ENCODE measurements around the gene SMIM14. TPM values are rescaled to one million over a fixed set of nuclear protein-coding genes. Genes with fewer than 3 reads are reported as not detected.

Gene SMIM14
- total RNA-seq, 4 donors from 2014 or later: 34.3 to 69.9 (median 54.8) TPM

DNA sequence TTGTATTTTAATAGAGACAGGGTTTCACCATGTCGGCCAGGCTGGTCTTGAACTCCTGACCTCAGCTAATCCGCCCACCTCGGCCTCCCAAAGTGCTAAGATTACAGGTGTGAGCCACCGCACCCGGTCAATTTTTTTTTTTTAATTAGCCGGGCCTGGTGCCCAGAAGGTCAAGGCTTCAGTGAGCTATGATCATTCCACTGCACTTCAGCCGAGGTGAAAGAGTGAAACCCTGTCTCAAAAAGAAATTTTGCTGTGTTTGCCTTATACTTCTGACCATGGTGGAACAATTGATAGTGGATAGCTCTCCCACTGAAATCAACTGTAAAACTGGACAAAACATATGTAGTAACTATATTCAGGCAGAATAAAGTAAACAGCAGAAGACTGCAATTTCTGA, 24.0 kb upstream of the SMIM14 start:
- TF ChIP-seq, protein P1, sequence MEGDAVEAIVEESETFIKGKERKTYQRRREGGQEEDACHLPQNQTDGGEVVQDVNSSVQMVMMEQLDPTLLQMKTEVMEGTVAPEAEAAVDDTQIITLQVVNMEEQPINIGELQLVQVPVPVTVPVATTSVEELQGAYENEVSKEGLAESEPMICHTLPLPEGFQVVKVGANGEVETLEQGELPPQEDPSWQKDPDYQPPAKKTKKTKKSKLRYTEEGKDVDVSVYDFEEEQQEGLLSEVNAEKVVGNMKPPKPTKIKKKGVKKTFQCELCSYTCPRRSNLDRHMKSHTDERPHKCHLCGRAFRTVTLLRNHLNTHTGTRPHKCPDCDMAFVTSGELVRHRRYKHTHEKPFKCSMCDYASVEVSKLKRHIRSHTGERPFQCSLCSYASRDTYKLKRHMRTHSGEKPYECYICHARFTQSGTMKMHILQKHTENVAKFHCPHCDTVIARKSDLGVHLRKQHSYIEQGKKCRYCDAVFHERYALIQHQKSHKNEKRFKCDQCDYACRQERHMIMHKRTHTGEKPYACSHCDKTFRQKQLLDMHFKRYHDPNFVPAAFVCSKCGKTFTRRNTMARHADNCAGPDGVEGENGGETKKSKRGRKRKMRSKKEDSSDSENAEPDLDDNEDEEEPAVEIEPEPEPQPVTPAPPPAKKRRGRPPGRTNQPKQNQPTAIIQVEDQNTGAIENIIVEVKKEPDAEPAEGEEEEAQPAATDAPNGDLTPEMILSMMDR (IDR thresholded peaks at IDR 0.05; ENCODE audit: low read depth): no peak

DNA sequence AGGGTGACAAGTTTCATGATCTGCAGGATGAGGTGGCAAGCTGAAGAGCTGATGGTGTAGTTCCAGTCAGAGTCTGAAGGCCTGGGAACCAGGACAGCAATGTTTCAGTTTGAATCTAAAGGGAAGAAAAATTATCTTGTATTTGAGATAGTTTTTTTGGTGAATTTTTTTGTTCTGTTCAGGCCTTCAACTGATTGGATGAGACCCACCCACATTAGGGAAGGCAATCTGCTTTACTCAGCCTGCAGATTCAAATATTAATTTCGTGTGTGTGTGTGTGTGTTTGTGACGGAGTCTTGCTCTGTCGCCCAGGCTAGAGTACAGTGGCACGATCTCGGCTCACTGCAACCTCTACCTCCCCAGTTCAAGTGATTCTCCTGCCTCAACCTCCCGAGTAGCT, 22.1 kb upstream of the SMIM14 start:
- TF ChIP-seq, protein P1 (IDR thresholded peaks at IDR 0.05; ENCODE audit: low read depth): no peak

DNA sequence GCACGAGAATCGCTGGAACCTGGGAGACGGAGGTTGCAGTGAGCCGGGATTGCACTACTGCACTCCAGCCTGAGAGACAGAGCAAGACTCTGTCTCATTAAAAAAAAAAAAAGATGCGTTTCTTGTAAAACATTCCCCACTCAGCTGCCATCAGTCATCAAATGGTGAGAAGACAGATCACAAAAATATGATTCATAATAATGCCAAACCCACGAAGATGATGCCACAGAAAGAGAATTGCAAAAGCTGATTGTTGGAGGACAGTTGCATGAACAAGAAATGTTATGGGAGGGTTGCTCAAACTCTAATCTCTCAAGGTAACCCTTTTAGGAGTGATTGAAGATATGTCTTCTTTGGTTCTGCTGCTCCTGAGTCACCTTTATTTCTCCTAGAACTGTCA, 21.4 kb upstream of the SMIM14 start:
- TF ChIP-seq, protein P1 (IDR thresholded peaks at IDR 0.05; ENCODE audit: low read depth): no peak

DNA sequence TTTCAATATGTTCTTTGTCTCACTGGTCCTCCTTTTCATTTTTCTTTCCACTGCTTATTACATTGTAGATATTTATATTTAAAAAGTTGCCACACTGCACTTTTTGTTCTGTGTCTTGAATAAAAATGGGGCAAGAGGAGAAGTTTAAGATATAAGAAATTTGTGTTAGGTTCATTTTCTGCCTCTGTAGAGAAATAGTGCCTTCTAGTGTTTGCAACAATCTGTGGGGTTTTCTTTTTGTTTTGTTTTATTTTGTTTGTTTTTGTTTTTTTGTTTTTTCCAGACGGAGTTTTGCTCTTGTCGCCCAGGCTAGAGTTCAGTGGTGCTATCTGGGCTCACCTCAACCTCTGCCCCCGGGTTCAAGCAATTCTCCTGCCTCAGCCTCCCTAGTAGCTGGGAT, 20.1 kb upstream of the SMIM14 start:
- TF ChIP-seq, protein P1 (IDR thresholded peaks at IDR 0.05; ENCODE audit: low read depth): no peak

DNA sequence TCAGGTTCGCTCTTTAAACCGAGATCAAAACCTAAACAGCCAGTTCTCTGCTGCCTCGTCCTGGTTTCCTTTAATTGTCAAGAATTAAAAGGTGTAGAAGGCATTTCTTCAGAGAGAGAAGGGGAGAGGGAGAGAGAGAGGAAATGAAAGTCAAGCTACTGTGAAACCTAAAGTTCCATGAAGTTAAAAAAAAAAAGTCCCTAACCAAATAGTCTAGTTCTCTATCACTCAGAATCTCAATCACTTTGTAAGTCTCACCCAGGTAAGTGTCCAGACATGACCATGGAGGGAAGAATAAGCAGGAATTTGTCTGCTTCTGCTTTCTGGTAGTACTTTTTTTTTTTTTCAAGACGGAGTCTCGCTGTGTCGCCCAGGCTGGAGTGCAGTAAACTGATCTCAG, 18.8 kb upstream of the SMIM14 start:
- TF ChIP-seq, protein P1 (IDR thresholded peaks at IDR 0.05; ENCODE audit: low read depth): no peak

DNA sequence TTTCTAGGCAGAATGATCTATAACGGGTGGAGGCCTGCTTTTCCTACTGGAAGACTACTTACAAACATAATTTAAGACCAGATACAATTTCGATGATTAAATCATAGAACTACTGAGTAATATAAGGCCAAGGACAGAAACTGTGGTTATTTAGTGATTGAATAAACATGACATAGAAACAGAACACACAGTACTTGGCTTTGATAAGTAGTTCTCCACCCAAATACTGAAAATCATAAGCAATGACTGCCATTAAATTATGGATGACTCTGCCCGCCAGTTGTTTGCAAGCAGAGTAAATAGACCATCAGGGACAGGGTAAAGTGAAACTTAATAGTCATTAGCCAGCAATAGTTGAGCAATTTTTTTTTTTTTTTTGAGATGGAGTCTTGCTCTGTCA, 17.2 kb upstream of the SMIM14 start:
- TF ChIP-seq, protein P1 (IDR thresholded peaks at IDR 0.05; ENCODE audit: low read depth): no peak

DNA sequence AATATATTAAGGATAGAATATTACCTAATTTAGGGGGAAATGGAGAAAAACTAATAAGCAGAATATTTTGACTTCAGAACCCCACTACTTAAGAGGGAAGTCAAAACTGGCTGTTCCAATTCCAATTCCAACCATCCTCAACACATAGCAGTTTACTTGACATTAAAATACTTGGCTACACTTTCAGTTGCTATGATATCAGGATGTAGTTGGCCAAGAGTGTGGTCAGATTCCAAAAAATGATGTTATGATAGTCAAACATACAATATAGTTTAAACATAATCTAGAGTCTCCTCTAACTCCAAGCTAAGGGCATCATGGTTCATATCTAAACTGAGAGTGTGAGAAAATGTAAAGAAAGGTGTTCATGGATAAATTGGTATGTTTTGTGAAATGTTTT, 16.5 kb upstream of the SMIM14 start:
- TF ChIP-seq, protein P1 (IDR thresholded peaks at IDR 0.05; ENCODE audit: low read depth): no peak
